IPS-NIHi7 (cell line): ENCODE data around the gene MAST4.

Source experiments
- DNase-seq: peaks from one replicate; pipeline ENCODE4 v3.0.0; 2012; ENCODE audit warnings: mixed read lengths; ENCODE audit errors: extremely low spot score

Gene MAST4

GRCh38 chr5:67045816-67046740 lies 449.9 kb downstream of the MAST4 start:
- no peak for DNase-seq

- no peak for DNase-seq
Observed at GRCh38 chr5:67047160-67047559, 451.0 kb downstream of the MAST4 start.

- no peak for DNase-seq
Observed at GRCh38 chr5:67047616-67048015, 451.4 kb downstream of the MAST4 start.

GRCh38 chr5:67050125-67050524 lies 453.9 kb downstream of the MAST4 start:
- no peak for DNase-seq

- DNase-seq = no peak
Observed at GRCh38 chr5:67050635-67051034, 454.4 kb downstream of the MAST4 start.

GRCh38 chr5:67051164-67051563 lies 455.0 kb downstream of the MAST4 start:
- no peak for DNase-seq

- DNase-seq = no peak
Observed at GRCh38 chr5:67052034-67052433, 455.8 kb downstream of the MAST4 start.

- DNase-seq = no peak
Observed at GRCh38 chr5:67053229-67053628, 457.0 kb downstream of the MAST4 start.

GRCh38 chr5:67058998-67059743 lies 463.0 kb downstream of the MAST4 start:
- peak; percentile 57 for DNase-seq

GRCh38 chr5:67059744-67060490 lies 463.7 kb downstream of the MAST4 start:
- no peak for DNase-seq

GRCh38 chr5:67061511-67061910 lies 465.3 kb downstream of the MAST4 start:
- DNase-seq = no peak

- no peak for DNase-seq
Observed at GRCh38 chr5:67063055-67063454, 466.9 kb downstream of the MAST4 start.

- no peak for DNase-seq
Observed at GRCh38 chr5:67063791-67064190, 467.6 kb downstream of the MAST4 start.

- DNase-seq = no peak
Observed at GRCh38 chr5:67065237-67065636, 469.0 kb downstream of the MAST4 start.

- DNase-seq = no peak
Observed at GRCh38 chr5:67065696-67066095, 469.5 kb downstream of the MAST4 start.

GRCh38 chr5:67066815-67067214 lies 470.6 kb downstream of the MAST4 start:
- DNase-seq = no peak

- no peak for DNase-seq
Observed at GRCh38 chr5:67073045-67073680, 477.0 kb downstream of the MAST4 start.

GRCh38 chr5:67077296-67077695 lies 481.1 kb downstream of the MAST4 start:
- no peak for DNase-seq

- no peak for DNase-seq
Observed at GRCh38 chr5:67081261-67081660, 485.1 kb downstream of the MAST4 start.

GRCh38 chr5:67082941-67083340 lies 486.7 kb downstream of the MAST4 start:
- DNase-seq = no peak

GRCh38 chr5:67085616-67086015 lies 489.4 kb downstream of the MAST4 start:
- DNase-seq = no peak
